Adrenal gland (tissue), 5 donors: Measurements from ENCODE around the gene LPO.

ENCODE experiments used
- CTCF ChIP-seq, 6 experiments: fragments of 450-650 bp in 4 of 6; fragments of 200-600 bp in 2 of 6; sonication (generic) in 1 of 6; IDR thresholded peaks; 1 replicate in 5 of 6; 2 replicates in 1 of 6; pipeline versions ENCODE4 v1.5.1 to v1.8.0; 2016 to 2021; ENCODE audit warnings: antibody characterized with exemption in 6 of 6, mild to moderate bottlenecking in 2 of 6, moderate library complexity in 1 of 6
- POLR2A ChIP-seq, 2 donors: fragments of 450-650 bp; IDR thresholded peaks; one replicate each; pipeline ENCODE4 v1.6.1; 2017; ENCODE audit warnings: antibody characterized with exemption in 2 of 2, mild to moderate bottlenecking in 2 of 2, moderate library complexity in 1 of 2
- donor health status: DM: no; HTN: no; CAD: no.

DNA sequence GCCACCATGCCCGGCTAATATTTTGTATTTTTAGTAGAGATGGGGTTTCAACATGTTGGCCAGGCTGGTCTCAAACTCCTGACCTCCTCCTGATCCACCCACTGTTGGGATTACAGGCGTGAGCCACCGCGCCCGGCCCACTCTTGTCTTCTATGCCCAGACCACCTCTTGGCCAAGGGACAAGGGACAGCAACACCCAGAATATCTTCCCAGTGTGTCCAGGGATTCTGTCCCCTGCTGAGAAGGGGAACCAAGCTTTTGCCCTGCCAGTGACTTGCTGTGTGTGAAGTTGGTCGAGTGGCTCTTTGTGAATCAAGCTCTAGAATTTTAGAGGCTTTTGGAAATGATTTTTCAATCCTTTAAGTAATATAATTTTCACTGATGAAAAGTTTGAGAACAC, 44.1 kb downstream of the LPO start:
- TF ChIP-seq CTCF (IDR thresholded peaks at IDR 0.05) (no peak), POLR2A (IDR thresholded peaks at IDR 0.05) (no peak)
